Bone marrow (tissue), 2 donors: ENCODE measurements around the gene GPR180.

Experiments
- DNase-seq, 2 donors: peaks; one replicate each; lab custom pipeline; 2025; lab: John Stamatoyannopoulos, UW

The GPR180 gene

GRCh38 chr13:94656176-94656575 lies 54.5 kb downstream of the GPR180 start:
- no peak for DNase-seq

GRCh38 chr13:94656766-94657165 lies 55.1 kb downstream of the GPR180 start:
- no peak for DNase-seq

- no peak for DNase-seq
These were observed 55.5 kb downstream of the GPR180 start for GRCh38 chr13:94657167-94657566.

GRCh38 chr13:94658926-94659597 lies 57.4 kb downstream of the GPR180 start:
- DNase-seq, result no peak

- no peak for DNase-seq
These were observed 57.9 kb downstream of the GPR180 start for GRCh38 chr13:94659598-94659946.

GRCh38 chr13:94660695-94661326 lies 59.2 kb downstream of the GPR180 start:
- no peak for DNase-seq

GRCh38 chr13:94661406-94661805 lies 59.7 kb downstream of the GPR180 start:
- no peak for DNase-seq

- no peak for DNase-seq
These were observed 60.8 kb downstream of the GPR180 start for GRCh38 chr13:94662274-94662945.

GRCh38 chr13:94664889-94665288 lies 63.2 kb downstream of the GPR180 start:
- no peak for DNase-seq

GRCh38 chr13:94666065-94666464 lies 64.4 kb downstream of the GPR180 start:
- no peak for DNase-seq

- no peak for DNase-seq
These were observed 65.5 kb downstream of the GPR180 start for GRCh38 chr13:94667190-94667589.

GRCh38 chr13:94672400-94672799 lies 70.7 kb downstream of the GPR180 start:
- DNase-seq, result no peak

- no peak for DNase-seq
These were observed 72.2 kb downstream of the GPR180 start for GRCh38 chr13:94673851-94674250.

GRCh38 chr13:94674609-94675348 lies 73.1 kb downstream of the GPR180 start:
- peak in 1 of 2 donors; percentile 17 for DNase-seq

GRCh38 chr13:94677799-94678198 lies 76.1 kb downstream of the GPR180 start:
- no peak for DNase-seq

- DNase-seq, result no peak
These were observed 77.2 kb downstream of the GPR180 start for GRCh38 chr13:94678845-94679244.

- no peak for DNase-seq
These were observed 78.0 kb downstream of the GPR180 start for GRCh38 chr13:94679614-94680013.

- DNase-seq, result no peak
These were observed 80.6 kb downstream of the GPR180 start for GRCh38 chr13:94682229-94682628.

GRCh38 chr13:94683409-94683808 lies 81.8 kb downstream of the GPR180 start:
- DNase-seq, result no peak
